ENCODE data around the gene C21orf58. TPM values are rescaled to one million over a fixed set of nuclear protein-coding genes. Genes with fewer than 3 reads are reported as not detected.

Gene C21orf58
- total RNA-seq, 1 experiment from 2014 or later = 10.8 TPM

GRCh38 chr21:46363698-46364097 is 40.0 kb upstream of the C21orf58 start:
- ChIA-PET RAD21 (ENCODE audit: low non-redundant PET in 1 of 2, low total read pairs in 2 of 2, uncharacterized antibody in 2 of 2, unreplicated experiment in 2 of 2) (no interaction called here), CTCF (no interaction called here), POLR2A (no interaction called here)
- Histone ChIP-seq H3K27ac (ENCODE audit: low read depth, low read length) (no peak overlapping the region), H3K9me3 (ENCODE audit: control insufficient read depth in 1 of 2, insufficient read depth in 1 of 2, low read depth in 1 of 2, low read length in 2 of 2) (no peaks in the 10 kb centered on the region), H2AFZ (ENCODE audit: low read depth, low read length, poor library complexity, severe bottlenecking) (no peak overlapping the region), H3K4me2 (ENCODE audit: low read length) (no peak overlapping the region), H3K4me1 (ENCODE audit: control insufficient read depth in 1 of 2, insufficient read depth in 2 of 2, low read length in 2 of 2) (no peaks in the 10 kb centered on the region), H4K20me1 (ENCODE audit: insufficient read depth) (no peaks in the 10 kb centered on the region; the same call in 1 of the 2 replicates), H3K27me3 (ENCODE audit: insufficient read depth, low read length) (no peaks in the 10 kb centered on the region), H3K79me2 (ENCODE audit: insufficient read depth, low read length) (peaks cover 10% of the 10 kb centered on the region; the same call in 1 of the 2 replicates), H3K9ac (ENCODE audit: low read length) (no peak overlapping the region), H3K4me3 (replicated peaks in 1 of 2; ENCODE audit: low read depth in 1 of 2, low read length in 2 of 2) (no peak overlapping the region), H3K9me2 (ENCODE audit: insufficient read depth) (no peaks in the 10 kb centered on the region), H3K36me3 (ENCODE audit: control insufficient read depth in 1 of 2, insufficient read depth in 2 of 2, low read length in 2 of 2) (peaks cover 4 to 21% of the 10 kb centered on the region in 2 experiments)
- ATAC-seq = no peak
- BruUV-seq (replicated peaks) = no TSS peak
- intact Hi-C loops (cut with micrococcal nuclease) = no loop called here
- DNase-seq (ENCODE audit: low read depth, low spot score) = no peak
- no peak for TF ChIP-seq EZH2phosphoT487 (IDR thresholded peaks at IDR 0.05; ENCODE audit: borderline replicate concordance)
- no peak for TF ChIP-seq CBX3 (IDR thresholded peaks at IDR 0.05; ENCODE audit: low read depth)
- TF ChIP-seq FOSL1 (IDR thresholded peaks at IDR 0.05; ENCODE audit: low read depth) = no peak

GRCh38 chr21:46362946-46363345 is 39.3 kb upstream of the C21orf58 start:
- POLR2A ChIA-PET = no interaction called here
- no peak for ATAC-seq
- H3K27ac ChIP-seq (ENCODE audit: low read depth, low read length) = no peak overlapping the region
- H3K4me2 ChIP-seq (ENCODE audit: low read length) = no peak overlapping the region
- H3K9me2 ChIP-seq (ENCODE audit: insufficient read depth) = no peaks in the 10 kb centered on the region
- 0 out of 2 replicates have a peak, but pooled peaks cover 5% of the 10 kb centered on the region for H3K79me2 ChIP-seq (ENCODE audit: insufficient read depth, low read length)
- CTCF ChIA-PET = no interaction called here
- no peaks in the 10 kb centered on the region; the same call in 1 of the 2 replicates for H4K20me1 ChIP-seq (ENCODE audit: insufficient read depth)
- no peak overlapping the region for H3K9ac ChIP-seq (ENCODE audit: low read length)
- TF ChIP-seq SP1 (IDR thresholded peaks at IDR 0.05; ENCODE audit: low read depth) = no peak
- TF ChIP-seq ATF3 (IDR thresholded peaks at IDR 0.05) = no peak
- TF ChIP-seq RAD21 (IDR thresholded peaks at IDR 0.05; ENCODE audit: low read depth) = no peak
- TF ChIP-seq CBX3 (IDR thresholded peaks at IDR 0.05; ENCODE audit: low read depth) = no peak
- no peak for TF ChIP-seq REST (IDR thresholded peaks at IDR 0.05; ENCODE audit: low read depth)
- no peak for TF ChIP-seq TCF7L2 (IDR thresholded peaks at IDR 0.05; ENCODE audit: borderline replicate concordance, extremely low read depth, insufficient read depth, insufficient read length)
- TF ChIP-seq SRF (IDR thresholded peaks at IDR 0.05; ENCODE audit: low read depth) = no peak
- no peak for TF ChIP-seq POLR2A (IDR thresholded peaks at IDR 0.05; ENCODE audit: borderline replicate concordance, extremely low read depth, insufficient read depth, insufficient read length)
- no peak for TF ChIP-seq CTCF (IDR thresholded peaks at IDR 0.05 in 2 of 3, conservative IDR thresholded peaks at IDR 0.05 in 1 of 3; ENCODE audit: borderline replicate concordance in 1 of 3, insufficient read depth in 1 of 3, low read depth in 2 of 3, low read length in 2 of 3)
- no peak for TF ChIP-seq EGR1 (IDR thresholded peaks at IDR 0.05; ENCODE audit: low read depth)
- TF ChIP-seq FOSL1 (IDR thresholded peaks at IDR 0.05; ENCODE audit: low read depth) = no peak
- TF ChIP-seq EZH2 (IDR thresholded peaks at IDR 0.05) = no peak
- TF ChIP-seq ELF1 (IDR thresholded peaks at IDR 0.05; ENCODE audit: borderline replicate concordance, low read depth) = no peak
- peaks cover 4 to 21% of the 10 kb centered on the region in 2 experiments for H3K36me3 ChIP-seq (ENCODE audit: control insufficient read depth in 1 of 2, insufficient read depth in 2 of 2, low read length in 2 of 2)
- no peaks in the 10 kb centered on the region for H3K27me3 ChIP-seq (ENCODE audit: insufficient read depth, low read length)
- no peaks in the 10 kb centered on the region for H3K4me1 ChIP-seq (ENCODE audit: control insufficient read depth in 1 of 2, insufficient read depth in 2 of 2, low read length in 2 of 2)
- H2AFZ ChIP-seq (ENCODE audit: low read depth, low read length, poor library complexity, severe bottlenecking) = no peak overlapping the region
- RAD21 ChIA-PET (ENCODE audit: low non-redundant PET in 1 of 2, low total read pairs in 2 of 2, uncharacterized antibody in 2 of 2, unreplicated experiment in 2 of 2) = no interaction called here
- H3K9me3 ChIP-seq (ENCODE audit: control insufficient read depth in 1 of 2, insufficient read depth in 1 of 2, low read depth in 1 of 2, low read length in 2 of 2) = no peaks in the 10 kb centered on the region
- intact Hi-C loops (cut with micrococcal nuclease) = no loop called here
- no TSS peak for BruUV-seq (replicated peaks)
- no peak for DNase-seq (ENCODE audit: low read depth, low spot score)
- H3K4me3 ChIP-seq (replicated peaks in 1 of 2; ENCODE audit: low read depth in 1 of 2, low read length in 2 of 2) = no peak overlapping the region
